ENCODE results near the gene RPS6KA2.

The RPS6KA2 gene

DNA sequence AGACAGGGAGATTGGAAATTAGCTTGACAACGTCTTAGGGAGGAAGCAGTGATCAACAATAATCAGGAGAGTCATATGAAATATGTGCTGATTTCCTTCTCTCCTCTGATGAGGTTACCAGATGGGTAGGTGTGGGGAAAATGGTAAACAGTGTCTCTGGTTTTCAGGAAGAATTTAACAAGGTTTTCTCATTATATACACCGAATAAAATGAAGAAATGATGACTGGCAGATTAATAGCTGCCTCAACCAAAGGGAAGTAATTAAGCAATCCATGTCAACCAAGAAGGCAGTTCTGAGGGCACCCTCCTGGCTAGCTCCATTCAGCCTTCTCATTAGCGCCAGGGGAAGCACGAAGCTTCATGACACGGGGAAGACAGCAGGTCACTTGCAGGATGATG, 27.8 kb downstream of the RPS6KA2 start:
- no peak for TF ChIP-seq CTCF (conservative IDR thresholded peaks at IDR 0.05; ENCODE audit: low read length)
- H3K4me3 ChIP-seq (ENCODE audit: low read length): no peak overlapping the region
- no peak for DNase-seq (ENCODE audit: low read depth)

DNA sequence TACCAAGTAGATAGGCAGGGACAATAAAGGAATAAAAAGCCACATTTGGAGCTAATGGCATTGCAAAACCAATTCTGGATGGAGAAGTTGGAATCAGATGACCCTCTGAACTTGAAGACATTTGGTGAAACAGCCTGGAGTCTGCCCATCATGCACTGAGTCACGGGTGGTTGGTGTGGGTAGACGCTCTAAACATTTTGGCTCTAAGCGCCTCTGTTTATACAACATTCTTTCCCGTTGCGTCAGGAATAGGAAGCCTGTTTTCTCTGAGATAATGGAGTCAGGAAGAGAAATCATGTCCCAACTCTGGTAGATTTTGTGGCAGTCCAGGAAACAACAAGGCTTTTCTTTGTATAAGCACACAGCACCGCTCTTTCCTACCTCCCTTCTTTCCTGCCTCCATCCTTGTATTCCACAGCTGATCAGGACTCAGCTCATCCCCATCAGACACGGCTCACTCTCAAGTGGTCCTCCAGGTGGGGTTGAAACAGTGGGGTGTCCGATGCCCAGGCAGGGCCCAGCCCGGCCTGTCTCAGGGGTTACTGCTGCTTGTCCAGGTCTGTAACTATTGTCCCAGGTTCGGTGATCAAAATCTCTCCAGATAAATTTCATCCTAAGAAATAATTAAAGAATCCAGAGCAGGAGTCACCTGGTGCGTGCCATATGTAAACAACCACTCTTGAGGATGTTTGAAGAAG, 28.5 kb downstream of the RPS6KA2 start:
- H3K4me3 ChIP-seq (ENCODE audit: low read length): no peak overlapping the region
- peak; percentile 96 for DNase-seq (ENCODE audit: low read depth)
- TF ChIP-seq CTCF (conservative IDR thresholded peaks at IDR 0.05; ENCODE audit: low read length): no peak

GRCh38 chr6:166597711-166598440, 29.2 kb downstream of the RPS6KA2 start:
- TF ChIP-seq CTCF (conservative IDR thresholded peaks at IDR 0.05; ENCODE audit: low read length): no peak
- no peak overlapping the region for H3K4me3 ChIP-seq (ENCODE audit: low read length)
- no peak for DNase-seq (ENCODE audit: low read depth)

- no peak for DNase-seq (ENCODE audit: low read depth)
- TF ChIP-seq CTCF (conservative IDR thresholded peaks at IDR 0.05; ENCODE audit: low read length): no peak
- no peak overlapping the region for H3K4me3 ChIP-seq (ENCODE audit: low read length)
These were observed 30.1 kb downstream of the RPS6KA2 start for GRCh38 chr6:166596776-166597507.

DNA sequence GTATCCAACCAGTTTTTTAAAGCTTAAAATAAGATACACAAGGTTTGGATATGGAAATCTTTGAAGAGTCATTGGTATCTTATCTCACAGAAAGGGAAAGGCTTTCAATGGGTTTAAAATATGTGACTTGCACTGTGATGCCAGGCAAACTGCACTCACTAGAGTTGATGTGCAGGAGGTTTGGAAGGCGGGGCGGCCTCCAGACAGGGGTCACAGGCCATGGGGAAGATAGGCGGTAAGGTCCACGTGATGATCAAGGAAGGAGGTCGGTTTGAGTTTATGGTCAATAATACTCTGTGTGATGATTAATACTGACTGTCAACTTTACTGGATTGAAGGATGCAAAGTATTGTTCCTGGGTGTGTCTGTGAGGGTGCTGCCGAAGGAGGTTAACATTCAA, 31.1 kb downstream of the RPS6KA2 start:
- H3K4me3 ChIP-seq (ENCODE audit: low read length): no peak overlapping the region
- no peak for TF ChIP-seq CTCF (conservative IDR thresholded peaks at IDR 0.05; ENCODE audit: low read length)
- DNase-seq (ENCODE audit: low read depth): no peak

- H3K4me3 ChIP-seq (ENCODE audit: low read length): no peak overlapping the region
- DNase-seq (ENCODE audit: low read depth): peak; percentile 95
- TF ChIP-seq CTCF (conservative IDR thresholded peaks at IDR 0.05; ENCODE audit: low read length): no peak
These were observed 31.8 kb downstream of the RPS6KA2 start for GRCh38 chr6:166595061-166595780.

Data from AG10803 (cell line).